HCT116 (cell line): ENCODE measurements around the gene SLC19A3.

Source experiments
- ATF3 ChIP-seq: IDR thresholded peaks from 2 replicates; pipeline ENCODE4 v1.6.1; 2012
- CEBPB ChIP-seq: IDR thresholded peaks from 2 replicates; pipeline ENCODE4 v1.6.1; 2012; ENCODE audit warnings: low read depth
- EZH2 ChIP-seq: fragments of 200-600 bp; sonication (generic); IDR thresholded peaks from 2 replicates; pipeline ENCODE4 v1.6.1; 2017; ENCODE audit warnings: antibody characterized with exemption, mixed run types
- EZH2phosphoT487 ChIP-seq: fragments of 200-600 bp; IDR thresholded peaks from 2 replicates; pipeline ENCODE4 v1.6.1; 2018; ENCODE audit warnings: antibody characterized with exemption, borderline replicate concordance
- FOSL1 ChIP-seq: IDR thresholded peaks from 2 replicates; pipeline ENCODE4 v1.6.1; 2012; ENCODE audit warnings: low read depth
- JUND ChIP-seq: IDR thresholded peaks from 2 replicates; pipeline ENCODE4 v1.6.1; 2012
- POLR2A ChIP-seq: IDR thresholded peaks from 2 replicates; pipeline ENCODE4 v1.7.0; 2011; ENCODE audit warnings: borderline replicate concordance; ENCODE audit not compliant: insufficient read depth, insufficient read length; ENCODE audit errors: extremely low read depth
- POLR2AphosphoS5 ChIP-seq: IDR thresholded peaks from 2 replicates; pipeline ENCODE4 v1.6.1; 2011; ENCODE audit warnings: mild to moderate bottlenecking, low read depth, low read length, moderate library complexity
- SP1 ChIP-seq: IDR thresholded peaks from 2 replicates; pipeline ENCODE4 v1.6.1; 2012; ENCODE audit warnings: low read depth
- ZFX ChIP-seq: fragments of 450-650 bp; IDR thresholded peaks from 2 replicates; pipeline ENCODE4 v1.6.1; 2017
- ZNF274 ChIP-seq: fragments of 200-500 bp; sonication (Bioruptor generic); IDR thresholded peaks from 2 replicates; pipeline ENCODE4 v1.6.1; 2014; ENCODE audit warnings: mild to moderate bottlenecking, low read depth, low read length, inconsistent platforms
- TF ChIP-seq, protein P1 (sequence below), 3 experiments: fragments of 200-600 bp in 1 of 3; sonication (generic) in 1 of 3; IDR thresholded peaks in 2 of 3; conservative IDR thresholded peaks in 1 of 3; 2 replicates each; pipeline ENCODE4 v1.5.1; 2012 to 2017; ENCODE audit warnings: low read depth in 2 of 3, low read length in 2 of 3, antibody characterized with exemption in 1 of 3, borderline replicate concordance in 1 of 3, control low read depth in 1 of 3, mild to moderate bottlenecking in 1 of 3, mixed read lengths in 1 of 3, mixed run types in 1 of 3, moderate library complexity in 1 of 3; ENCODE audit not compliant: insufficient read depth in 1 of 3
- TF ChIP-seq, protein P2 (sequence below): IDR thresholded peaks from 2 replicates; pipeline ENCODE4 v1.6.1; 2011; ENCODE audit warnings: mild to moderate bottlenecking, low read length, moderate library complexity; ENCODE audit not compliant: insufficient replicate concordance; ENCODE audit errors: extremely low read depth
- TF ChIP-seq, protein P3 (sequence below): IDR thresholded peaks from 2 replicates; pipeline ENCODE4 v1.6.1; 2012; ENCODE audit warnings: low read depth

DNA sequence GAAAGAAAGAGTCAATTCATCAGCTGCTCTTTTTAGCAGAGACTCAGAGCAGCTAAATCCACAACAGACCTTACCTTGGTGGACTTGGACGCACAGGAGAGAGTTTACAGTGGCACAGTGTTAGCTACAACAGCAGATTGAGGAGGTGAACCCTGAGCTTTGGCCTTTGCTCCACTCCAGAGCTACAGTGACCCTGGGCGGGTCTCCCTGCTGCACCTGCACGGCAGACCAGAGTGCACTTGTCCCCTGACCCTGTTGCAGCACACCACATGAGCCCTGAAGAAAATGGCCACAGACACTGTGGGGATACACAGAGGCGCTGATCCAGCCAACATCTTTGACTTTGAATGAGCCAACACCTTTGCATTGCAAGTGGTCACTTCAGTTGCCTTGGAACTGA lies 11.0 kb downstream of the SLC19A3 start:
- no peak for TF ChIP-seq JUND
- no peak for TF ChIP-seq POLR2A
- no peak for TF ChIP-seq FOSL1
- TF ChIP-seq EZH2 = no peak
- no peak for TF ChIP-seq SP1
- no peak for TF ChIP-seq ZFX
- TF ChIP-seq, protein P1, sequence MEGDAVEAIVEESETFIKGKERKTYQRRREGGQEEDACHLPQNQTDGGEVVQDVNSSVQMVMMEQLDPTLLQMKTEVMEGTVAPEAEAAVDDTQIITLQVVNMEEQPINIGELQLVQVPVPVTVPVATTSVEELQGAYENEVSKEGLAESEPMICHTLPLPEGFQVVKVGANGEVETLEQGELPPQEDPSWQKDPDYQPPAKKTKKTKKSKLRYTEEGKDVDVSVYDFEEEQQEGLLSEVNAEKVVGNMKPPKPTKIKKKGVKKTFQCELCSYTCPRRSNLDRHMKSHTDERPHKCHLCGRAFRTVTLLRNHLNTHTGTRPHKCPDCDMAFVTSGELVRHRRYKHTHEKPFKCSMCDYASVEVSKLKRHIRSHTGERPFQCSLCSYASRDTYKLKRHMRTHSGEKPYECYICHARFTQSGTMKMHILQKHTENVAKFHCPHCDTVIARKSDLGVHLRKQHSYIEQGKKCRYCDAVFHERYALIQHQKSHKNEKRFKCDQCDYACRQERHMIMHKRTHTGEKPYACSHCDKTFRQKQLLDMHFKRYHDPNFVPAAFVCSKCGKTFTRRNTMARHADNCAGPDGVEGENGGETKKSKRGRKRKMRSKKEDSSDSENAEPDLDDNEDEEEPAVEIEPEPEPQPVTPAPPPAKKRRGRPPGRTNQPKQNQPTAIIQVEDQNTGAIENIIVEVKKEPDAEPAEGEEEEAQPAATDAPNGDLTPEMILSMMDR (IDR thresholded peaks at IDR 0.05 in 2 of 3, conservative IDR thresholded peaks at IDR 0.05 in 1 of 3; ENCODE audit: borderline replicate concordance in 1 of 3, insufficient read depth in 1 of 3, low read depth in 2 of 3, low read length in 2 of 3) = no peak
- no peak for TF ChIP-seq CEBPB
- TF ChIP-seq ATF3 = no peak
- TF ChIP-seq, protein P2, sequence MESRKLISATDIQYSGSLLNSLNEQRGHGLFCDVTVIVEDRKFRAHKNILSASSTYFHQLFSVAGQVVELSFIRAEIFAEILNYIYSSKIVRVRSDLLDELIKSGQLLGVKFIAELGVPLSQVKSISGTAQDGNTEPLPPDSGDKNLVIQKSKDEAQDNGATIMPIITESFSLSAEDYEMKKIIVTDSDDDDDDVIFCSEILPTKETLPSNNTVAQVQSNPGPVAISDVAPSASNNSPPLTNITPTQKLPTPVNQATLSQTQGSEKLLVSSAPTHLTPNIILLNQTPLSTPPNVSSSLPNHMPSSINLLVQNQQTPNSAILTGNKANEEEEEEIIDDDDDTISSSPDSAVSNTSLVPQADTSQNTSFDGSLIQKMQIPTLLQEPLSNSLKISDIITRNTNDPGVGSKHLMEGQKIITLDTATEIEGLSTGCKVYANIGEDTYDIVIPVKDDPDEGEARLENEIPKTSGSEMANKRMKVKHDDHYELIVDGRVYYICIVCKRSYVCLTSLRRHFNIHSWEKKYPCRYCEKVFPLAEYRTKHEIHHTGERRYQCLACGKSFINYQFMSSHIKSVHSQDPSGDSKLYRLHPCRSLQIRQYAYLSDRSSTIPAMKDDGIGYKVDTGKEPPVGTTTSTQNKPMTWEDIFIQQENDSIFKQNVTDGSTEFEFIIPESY = no peak
- TF ChIP-seq, protein P3, sequence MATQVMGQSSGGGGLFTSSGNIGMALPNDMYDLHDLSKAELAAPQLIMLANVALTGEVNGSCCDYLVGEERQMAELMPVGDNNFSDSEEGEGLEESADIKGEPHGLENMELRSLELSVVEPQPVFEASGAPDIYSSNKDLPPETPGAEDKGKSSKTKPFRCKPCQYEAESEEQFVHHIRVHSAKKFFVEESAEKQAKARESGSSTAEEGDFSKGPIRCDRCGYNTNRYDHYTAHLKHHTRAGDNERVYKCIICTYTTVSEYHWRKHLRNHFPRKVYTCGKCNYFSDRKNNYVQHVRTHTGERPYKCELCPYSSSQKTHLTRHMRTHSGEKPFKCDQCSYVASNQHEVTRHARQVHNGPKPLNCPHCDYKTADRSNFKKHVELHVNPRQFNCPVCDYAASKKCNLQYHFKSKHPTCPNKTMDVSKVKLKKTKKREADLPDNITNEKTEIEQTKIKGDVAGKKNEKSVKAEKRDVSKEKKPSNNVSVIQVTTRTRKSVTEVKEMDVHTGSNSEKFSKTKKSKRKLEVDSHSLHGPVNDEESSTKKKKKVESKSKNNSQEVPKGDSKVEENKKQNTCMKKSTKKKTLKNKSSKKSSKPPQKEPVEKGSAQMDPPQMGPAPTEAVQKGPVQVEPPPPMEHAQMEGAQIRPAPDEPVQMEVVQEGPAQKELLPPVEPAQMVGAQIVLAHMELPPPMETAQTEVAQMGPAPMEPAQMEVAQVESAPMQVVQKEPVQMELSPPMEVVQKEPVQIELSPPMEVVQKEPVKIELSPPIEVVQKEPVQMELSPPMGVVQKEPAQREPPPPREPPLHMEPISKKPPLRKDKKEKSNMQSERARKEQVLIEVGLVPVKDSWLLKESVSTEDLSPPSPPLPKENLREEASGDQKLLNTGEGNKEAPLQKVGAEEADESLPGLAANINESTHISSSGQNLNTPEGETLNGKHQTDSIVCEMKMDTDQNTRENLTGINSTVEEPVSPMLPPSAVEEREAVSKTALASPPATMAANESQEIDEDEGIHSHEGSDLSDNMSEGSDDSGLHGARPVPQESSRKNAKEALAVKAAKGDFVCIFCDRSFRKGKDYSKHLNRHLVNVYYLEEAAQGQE = no peak
- TF ChIP-seq POLR2AphosphoS5 = no peak
- TF ChIP-seq EZH2phosphoT487 = no peak
- TF ChIP-seq ZNF274 = no peak
